Measurements from ENCODE around the gene GNA12.

The GNA12 gene

DNA sequence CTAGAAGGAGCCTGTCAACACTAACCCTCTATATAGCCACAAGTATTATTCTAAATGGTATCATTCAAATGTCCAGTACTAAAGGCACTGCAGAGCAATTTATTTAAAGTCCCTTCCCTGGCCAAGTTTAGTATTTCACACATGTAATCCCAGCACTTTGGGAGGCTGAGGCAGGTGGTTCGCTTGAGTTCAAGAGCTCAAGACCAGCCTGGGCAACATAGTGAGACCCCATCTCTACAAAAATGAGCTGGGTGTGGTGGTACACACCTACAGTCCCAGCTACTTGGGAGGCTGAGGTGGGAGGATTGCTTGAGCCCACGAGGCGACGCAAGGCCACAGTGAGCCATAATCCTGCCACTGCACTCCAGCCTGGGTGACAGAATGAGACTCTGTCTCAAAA lies 3.6 kb downstream of the GNA12 start:
- DNase-seq (no peak), ATAC-seq (ENCODE audit: insufficient read depth, low read depth) (no peak)
- Histone ChIP-seq H3K4me1 (ENCODE audit: insufficient read depth, low read length) (peaks cover 50% of the 10 kb centered on the region), H4K20me1 (ENCODE audit: insufficient read depth, low read length) (no peaks in the 10 kb centered on the region), H3K27ac (ENCODE audit: low read length) (no peak overlapping the region), H3K4me2 (ENCODE audit: insufficient read depth, low read length) (no peak overlapping the region), H3K4me3 (ENCODE audit: low read depth in 1 of 2, low read length in 2 of 2) (no peak overlapping the region), H3K79me2 (ENCODE audit: insufficient read depth, low read length) (peaks cover 56% of the 10 kb centered on the region), H3K36me3 (ENCODE audit: insufficient read depth, low read length) (peaks cover 19% of the 10 kb centered on the region; the same call in 1 of the 2 replicates), H3K9ac (ENCODE audit: low read depth, low read length) (no peak overlapping the region), H3K9me3 (ENCODE audit: insufficient read depth, low read length, severe bottlenecking) (no peaks in the 10 kb centered on the region), H3K27me3 (ENCODE audit: insufficient read depth, low read length, poor library complexity) (no peaks in the 10 kb centered on the region), H2AFZ (ENCODE audit: low read depth, low read length) (no peak overlapping the region)
- TF ChIP-seq, protein P1, sequence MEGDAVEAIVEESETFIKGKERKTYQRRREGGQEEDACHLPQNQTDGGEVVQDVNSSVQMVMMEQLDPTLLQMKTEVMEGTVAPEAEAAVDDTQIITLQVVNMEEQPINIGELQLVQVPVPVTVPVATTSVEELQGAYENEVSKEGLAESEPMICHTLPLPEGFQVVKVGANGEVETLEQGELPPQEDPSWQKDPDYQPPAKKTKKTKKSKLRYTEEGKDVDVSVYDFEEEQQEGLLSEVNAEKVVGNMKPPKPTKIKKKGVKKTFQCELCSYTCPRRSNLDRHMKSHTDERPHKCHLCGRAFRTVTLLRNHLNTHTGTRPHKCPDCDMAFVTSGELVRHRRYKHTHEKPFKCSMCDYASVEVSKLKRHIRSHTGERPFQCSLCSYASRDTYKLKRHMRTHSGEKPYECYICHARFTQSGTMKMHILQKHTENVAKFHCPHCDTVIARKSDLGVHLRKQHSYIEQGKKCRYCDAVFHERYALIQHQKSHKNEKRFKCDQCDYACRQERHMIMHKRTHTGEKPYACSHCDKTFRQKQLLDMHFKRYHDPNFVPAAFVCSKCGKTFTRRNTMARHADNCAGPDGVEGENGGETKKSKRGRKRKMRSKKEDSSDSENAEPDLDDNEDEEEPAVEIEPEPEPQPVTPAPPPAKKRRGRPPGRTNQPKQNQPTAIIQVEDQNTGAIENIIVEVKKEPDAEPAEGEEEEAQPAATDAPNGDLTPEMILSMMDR (IDR thresholded peaks at IDR 0.05; ENCODE audit: borderline replicate concordance, extremely low read depth, low read length, poor library complexity, severe bottlenecking) = no peak
- no peak for TF ChIP-seq EZH2 (IDR thresholded peaks at IDR 0.05; ENCODE audit: borderline replicate concordance, low read depth, low read length, severe bottlenecking)

DNA sequence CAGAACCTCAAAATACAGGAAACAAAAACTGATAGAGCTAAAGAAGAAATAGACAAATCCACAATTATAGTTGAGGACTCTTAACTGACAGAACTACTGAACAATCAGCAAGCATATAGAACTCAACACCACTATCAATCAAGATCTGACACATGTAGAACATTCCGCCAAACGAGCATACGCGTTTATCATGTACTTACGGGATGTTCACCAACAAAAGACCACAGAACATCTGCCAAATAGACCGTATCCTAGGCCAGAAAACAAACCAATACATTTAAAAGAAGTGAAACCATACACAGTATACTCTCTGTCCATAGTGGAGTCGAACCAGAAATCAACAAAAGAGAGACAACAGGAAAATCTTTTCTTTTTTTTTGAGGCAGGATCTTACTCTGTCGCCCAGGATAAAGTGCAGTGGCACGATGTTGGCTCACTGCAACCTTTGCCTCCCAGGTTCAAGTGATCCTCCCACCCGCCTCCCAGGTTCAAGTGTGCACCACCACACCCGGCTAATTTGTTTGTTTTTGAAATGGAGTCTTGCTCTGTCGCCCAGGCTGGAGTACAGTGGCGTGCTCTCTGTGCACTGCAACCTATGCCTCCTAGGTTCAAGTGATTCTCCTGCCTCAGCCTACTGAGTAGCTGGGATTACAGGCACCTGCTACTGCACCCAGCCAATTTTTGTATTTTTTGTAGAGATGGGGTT lies 5.1 kb downstream of the GNA12 start:
- Histone ChIP-seq H3K9ac (ENCODE audit: low read depth, low read length) (no peak overlapping the region), H3K36me3 (ENCODE audit: insufficient read depth, low read length) (peaks cover 33% of the 10 kb centered on the region), H4K20me1 (ENCODE audit: insufficient read depth, low read length) (peaks cover 1% of the 10 kb centered on the region; the same call in 1 of the 2 replicates), H3K4me3 (ENCODE audit: low read depth in 1 of 2, low read length in 2 of 2) (no peak overlapping the region), H3K27ac (ENCODE audit: low read length) (0 out of 2 replicates have a peak overlapping the region, but pooled peaks have one; percentile 6), H3K79me2 (ENCODE audit: insufficient read depth, low read length) (peaks cover 69% of the 10 kb centered on the region), H3K4me1 (ENCODE audit: insufficient read depth, low read length) (peaks cover 43% of the 10 kb centered on the region), H3K4me2 (ENCODE audit: insufficient read depth, low read length) (no peak overlapping the region), H3K9me3 (ENCODE audit: insufficient read depth, low read length, severe bottlenecking) (no peaks in the 10 kb centered on the region), H2AFZ (ENCODE audit: low read depth, low read length) (no peak overlapping the region), H3K27me3 (ENCODE audit: insufficient read depth, low read length, poor library complexity) (no peaks in the 10 kb centered on the region)
- DNase-seq = peak; percentile 27
- ATAC-seq (ENCODE audit: insufficient read depth, low read depth) = peak; percentile 65
- no peak for TF ChIP-seq EZH2 (IDR thresholded peaks at IDR 0.05; ENCODE audit: borderline replicate concordance, low read depth, low read length, severe bottlenecking)
- TF ChIP-seq, protein P1 (IDR thresholded peaks at IDR 0.05; ENCODE audit: borderline replicate concordance, extremely low read depth, low read length, poor library complexity, severe bottlenecking) = no peak

DNA sequence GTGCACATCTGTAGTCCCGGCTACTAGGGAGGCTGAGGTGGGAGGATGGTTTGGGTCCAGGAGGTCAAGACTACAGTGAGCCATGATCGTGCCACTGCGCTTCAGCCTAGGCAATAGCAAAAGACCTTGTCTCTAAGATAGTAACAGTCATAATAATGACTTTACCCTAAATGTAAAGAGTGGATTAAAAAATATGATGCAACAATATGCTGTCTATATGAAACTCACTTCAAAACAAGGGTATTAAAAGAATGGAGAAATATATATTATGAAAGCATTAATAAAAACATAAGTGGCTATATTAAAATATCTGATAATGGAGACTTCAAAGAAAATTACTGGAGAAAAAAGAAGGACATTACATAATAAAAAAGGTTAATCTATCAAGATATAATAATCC lies 5.7 kb downstream of the GNA12 start:
- TF ChIP-seq EZH2 (IDR thresholded peaks at IDR 0.05; ENCODE audit: borderline replicate concordance, low read depth, low read length, severe bottlenecking) = no peak
- TF ChIP-seq, protein P1 (IDR thresholded peaks at IDR 0.05; ENCODE audit: borderline replicate concordance, extremely low read depth, low read length, poor library complexity, severe bottlenecking) = no peak
- Histone ChIP-seq H3K9me3 (ENCODE audit: insufficient read depth, low read length, severe bottlenecking) (no peaks in the 10 kb centered on the region), H3K4me1 (ENCODE audit: insufficient read depth, low read length) (peaks cover 39% of the 10 kb centered on the region), H3K27me3 (ENCODE audit: insufficient read depth, low read length, poor library complexity) (no peaks in the 10 kb centered on the region), H3K4me2 (ENCODE audit: insufficient read depth, low read length) (no peak overlapping the region), H3K36me3 (ENCODE audit: insufficient read depth, low read length) (peaks cover 34% of the 10 kb centered on the region), H2AFZ (ENCODE audit: low read depth, low read length) (no peak overlapping the region), H3K9ac (ENCODE audit: low read depth, low read length) (no peak overlapping the region), H3K27ac (ENCODE audit: low read length) (0 out of 2 replicates have a peak overlapping the region, but pooled peaks have one; percentile 6), H3K4me3 (ENCODE audit: low read depth in 1 of 2, low read length in 2 of 2) (no peak overlapping the region), H4K20me1 (ENCODE audit: insufficient read depth, low read length) (peaks cover 3% of the 10 kb centered on the region; the same call in 1 of the 2 replicates), H3K79me2 (ENCODE audit: insufficient read depth, low read length) (peaks cover 70% of the 10 kb centered on the region)
- DNase-seq (no peak), ATAC-seq (ENCODE audit: insufficient read depth, low read depth) (no peak)

Data from DND-41 (cell line).